Erythroblast (primary cell): ENCODE results near the gene PDE4D.

ENCODE experiments used
- DNase-seq, 2 experiments: peaks; one replicate each; lab custom pipeline; 2025; lab: John Stamatoyannopoulos, UW
- GATA1 ChIP-seq: IDR thresholded peaks from 2 replicates; pipeline ENCODE4 v1.6.1; 2011; ENCODE audit warnings: low read depth, mild to moderate bottlenecking, control low read depth, low read length, moderate library complexity
- POLR2A ChIP-seq: IDR thresholded peaks from 2 replicates; pipeline ENCODE4 v1.6.1; 2011; ENCODE audit warnings: mild to moderate bottlenecking, low read length

Gene PDE4D

GRCh38 chr5:59337240-59337639 is 556.3 kb downstream of the PDE4D start:
- TF ChIP-seq GATA1 (no peak), POLR2A (no peak)
- no peak for DNase-seq

DNA sequence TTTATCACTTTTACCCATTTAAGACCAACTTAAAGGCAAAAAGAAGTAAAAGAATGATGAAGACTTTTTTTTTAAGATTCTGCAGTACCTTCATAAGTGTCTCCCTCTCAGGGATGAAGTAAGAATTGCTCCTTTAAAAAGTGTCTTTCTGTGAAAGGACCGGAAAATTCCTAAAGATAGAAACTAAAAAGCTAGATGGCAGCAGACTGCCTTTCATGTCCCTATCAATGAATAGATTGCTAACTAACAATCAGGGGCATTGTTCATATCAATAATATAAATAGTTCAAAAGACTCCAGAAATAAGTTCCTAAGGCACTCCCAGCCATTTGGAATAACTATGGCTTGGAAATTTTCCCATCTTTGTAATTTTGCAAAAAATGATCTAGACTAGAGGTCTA is 558.0 kb downstream of the PDE4D start:
- DNase-seq = no peak
- TF ChIP-seq GATA1 (no peak), POLR2A (no peak)

GRCh38 chr5:59333416-59333815 is 560.1 kb downstream of the PDE4D start:
- no peak for TF ChIP-seq POLR2A
- TF ChIP-seq GATA1 = no peak
- DNase-seq = no peak

DNA sequence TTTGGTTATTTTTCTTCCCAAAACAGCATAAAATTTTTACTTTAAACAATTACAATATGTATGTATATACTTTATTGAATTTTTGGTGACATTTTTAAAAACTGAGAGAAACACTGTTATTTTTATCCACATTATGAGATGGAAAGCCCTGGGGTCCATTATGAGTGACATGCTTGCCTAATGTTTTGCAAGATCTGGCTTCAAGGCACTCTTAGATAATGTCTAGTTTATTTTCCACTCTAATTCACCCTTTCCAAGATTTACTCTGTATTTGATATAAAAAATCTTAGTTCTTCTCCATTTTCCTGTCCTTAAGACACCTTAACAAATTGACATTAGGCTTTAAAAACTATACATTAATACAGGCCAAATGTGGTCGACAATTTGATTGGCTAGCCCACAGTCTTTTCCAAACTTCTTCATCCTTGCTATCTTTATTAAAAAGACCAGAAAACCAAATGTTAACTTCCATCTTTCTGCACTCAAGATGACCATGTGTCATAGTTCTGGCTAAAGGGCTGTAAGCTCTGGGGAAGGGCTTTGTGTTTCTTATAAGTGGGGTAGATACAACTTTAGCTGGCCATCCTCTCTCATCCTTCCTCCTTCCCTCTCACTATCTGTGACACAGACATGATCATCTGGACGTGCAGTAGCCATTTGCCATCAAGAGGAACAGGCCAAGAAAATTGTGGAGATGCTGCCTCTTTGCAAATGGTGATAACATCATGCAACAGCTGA is 561.1 kb downstream of the PDE4D start:
- no peak for TF ChIP-seq POLR2A
- no peak for DNase-seq

- TF ChIP-seq POLR2A (no peak), GATA1 (no peak)
Observed at GRCh38 chr5:59330680-59331079, 562.8 kb downstream of the PDE4D start.

DNA sequence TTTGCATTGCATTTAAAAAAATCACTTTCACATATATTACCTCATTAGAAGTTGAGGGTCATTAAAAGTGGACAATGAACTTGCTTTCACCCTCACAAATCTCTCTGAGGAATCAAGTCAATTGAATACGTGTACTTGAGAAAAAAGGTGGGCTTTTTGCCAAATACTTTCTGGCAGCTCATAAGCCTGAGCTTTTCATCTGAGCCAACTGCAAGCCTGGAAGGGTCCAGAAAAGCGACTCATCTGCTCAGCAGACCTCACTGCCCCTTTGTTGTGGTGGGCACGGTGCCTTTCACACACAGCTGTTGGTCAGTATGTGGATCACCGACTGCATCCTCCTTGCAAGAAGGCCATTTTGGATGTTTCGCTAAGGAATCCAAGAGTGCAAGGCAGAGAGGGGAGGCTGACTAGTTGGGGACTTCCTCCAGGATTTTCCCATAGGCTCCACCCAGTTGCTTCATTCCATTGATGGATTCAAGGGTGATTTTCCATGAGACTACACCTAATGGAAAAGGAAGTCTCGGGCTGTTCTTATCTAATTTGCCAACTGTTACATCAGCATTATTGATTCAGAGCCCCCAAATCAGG is 564.7 kb downstream of the PDE4D start:
- DNase-seq = no peak
- TF ChIP-seq POLR2A (no peak), GATA1 (no peak)

More at GRCh38 chr5:59330680-59331079, 562.8 kb downstream of the PDE4D start:
- DNase-seq = no peak

DNA sequence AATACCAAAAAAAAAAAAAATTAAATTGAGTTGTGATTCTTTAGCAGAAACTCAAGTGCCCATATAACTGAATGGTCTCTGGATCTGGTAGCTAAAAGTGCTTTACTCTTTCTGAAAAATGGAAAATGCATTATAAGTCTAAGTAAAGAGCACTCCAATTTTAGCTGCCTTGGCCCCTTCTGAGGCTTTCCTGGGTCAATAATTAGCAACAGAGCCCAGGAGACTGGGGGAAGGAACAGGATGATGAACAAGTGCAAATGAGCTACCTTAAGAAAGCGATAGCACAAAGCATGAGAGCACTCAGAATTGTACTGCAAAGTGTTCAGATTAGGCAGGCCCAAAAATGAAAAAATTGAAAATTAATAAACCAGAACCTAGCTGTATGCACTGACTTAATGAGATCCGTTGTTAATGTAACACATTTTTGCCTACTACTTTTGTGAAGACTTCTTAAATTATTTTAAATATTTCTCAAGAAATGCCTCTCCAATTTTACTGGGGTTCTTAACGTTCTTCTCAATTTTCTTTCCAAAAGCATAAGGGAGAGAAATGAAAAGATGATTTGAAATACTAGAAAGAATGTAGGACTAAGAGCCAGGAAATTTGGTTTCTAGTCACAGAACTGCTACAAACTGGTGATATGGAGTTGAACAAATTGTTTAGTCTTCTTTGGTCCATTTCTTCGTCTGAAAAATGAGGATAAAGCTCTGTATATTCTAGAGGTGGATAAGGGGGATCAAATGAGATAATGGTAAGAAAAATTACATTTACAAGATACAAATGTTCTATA is 566.1 kb downstream of the PDE4D start:
- TF ChIP-seq POLR2A (no peak), GATA1 (no peak)
- no peak for DNase-seq

GRCh38 chr5:59326596-59326995 is 566.9 kb downstream of the PDE4D start:
- no peak for TF ChIP-seq POLR2A
- no peak for TF ChIP-seq GATA1
- DNase-seq = no peak

- TF ChIP-seq GATA1 (no peak), POLR2A (no peak)
- DNase-seq = no peak
Observed at GRCh38 chr5:59325070-59325469, 568.5 kb downstream of the PDE4D start.

DNA sequence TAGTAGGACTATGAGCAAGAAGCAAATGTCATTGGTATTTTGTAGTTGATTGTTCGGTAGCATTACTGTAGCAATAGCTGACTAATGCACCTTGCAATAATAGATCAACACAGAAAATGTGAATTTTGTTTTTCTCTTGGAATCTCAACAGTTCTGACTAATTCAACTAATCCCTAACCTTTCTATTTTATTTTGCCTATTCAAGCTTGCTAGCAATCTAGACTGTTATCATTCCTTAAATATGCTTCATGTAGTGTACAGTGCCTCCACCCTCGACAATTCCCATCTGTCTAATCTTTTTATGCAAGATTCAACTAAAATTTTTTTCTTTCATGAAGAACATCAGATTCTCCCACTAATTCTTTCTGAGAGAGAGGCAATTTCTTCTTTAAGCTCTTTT is 570.6 kb downstream of the PDE4D start:
- TF ChIP-seq POLR2A (no peak), GATA1 (no peak)
- no peak for DNase-seq

GRCh38 chr5:59322058-59322457 is 571.5 kb downstream of the PDE4D start:
- TF ChIP-seq POLR2A (no peak), GATA1 (no peak)
- no peak for DNase-seq

GRCh38 chr5:59321642-59322041 is 571.9 kb downstream of the PDE4D start:
- DNase-seq = no peak
- no peak for TF ChIP-seq GATA1
- no peak for TF ChIP-seq POLR2A

- no peak for DNase-seq
- no peak for TF ChIP-seq GATA1
- TF ChIP-seq POLR2A = no peak
Observed at GRCh38 chr5:59320420-59320819, 573.1 kb downstream of the PDE4D start.

- TF ChIP-seq POLR2A (no peak), GATA1 (no peak)
- DNase-seq = no peak
Observed at GRCh38 chr5:59319250-59319649, 574.3 kb downstream of the PDE4D start.

DNA sequence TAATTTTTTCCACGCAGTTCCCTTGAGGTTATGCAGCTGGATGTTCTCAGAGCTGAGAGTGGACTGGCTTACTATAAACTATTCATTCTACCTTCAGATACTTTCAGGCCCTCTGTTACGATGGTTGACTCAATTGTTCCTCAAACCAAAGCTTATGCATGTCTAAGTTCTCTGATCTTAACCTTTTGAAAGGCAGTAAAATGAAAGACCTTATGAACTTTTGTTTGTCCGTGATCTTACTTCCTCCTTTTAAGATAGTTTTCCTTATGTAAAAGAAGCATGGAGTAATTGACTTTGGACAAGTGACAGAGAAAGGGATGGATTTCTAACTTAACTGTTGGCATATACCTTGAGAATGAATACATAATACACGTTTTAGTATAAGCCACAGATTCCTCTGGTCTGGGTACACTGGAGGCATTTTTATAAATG is 575.7 kb downstream of the PDE4D start:
- DNase-seq = no peak
- TF ChIP-seq GATA1 (no peak), POLR2A (no peak)
